Hematopoietic multipotent progenitor cell (in vitro differentiated cells): ENCODE results near the gene PLPP2. TPM values are rescaled to one million over a fixed set of nuclear protein-coding genes. Genes with fewer than 3 reads are reported as not detected.

ENCODE experiments used
- DNase-seq, 3 donors: peaks; one replicate each; pipeline ENCODE4 v3.0.0-alpha.2; 2011 to 2015; ENCODE audit warnings: low read depth in 2 of 3, low spot score in 2 of 3
- total RNA-seq: library from RNA; depleted of rRNA; stranded (reverse); fragments of >200 nt; gene quantifications from one replicate; pipeline ENCODE4 v1.2.3, GENCODE V29; 2012

Gene PLPP2
- total RNA-seq, 1 donor: 1.1 TPM

- no peak for DNase-seq
Measured at GRCh38 chr19:317710-318508, 26.7 kb upstream of the PLPP2 start.

GRCh38 chr19:315811-316210 is 24.6 kb upstream of the PLPP2 start:
- no peak for DNase-seq

- DNase-seq: no peak
Measured at GRCh38 chr19:313988-314815, 23.0 kb upstream of the PLPP2 start.

- DNase-seq: no peak
Measured at GRCh38 chr19:313169-313987, 22.2 kb upstream of the PLPP2 start.

- DNase-seq: no peak
Measured at GRCh38 chr19:311813-312261, 20.6 kb upstream of the PLPP2 start.

GRCh38 chr19:310781-311496 is 19.7 kb upstream of the PLPP2 start:
- DNase-seq: no peak

- no peak for DNase-seq
Measured at GRCh38 chr19:310141-310651, 19.0 kb upstream of the PLPP2 start.

GRCh38 chr19:309206-309565 is 18.0 kb upstream of the PLPP2 start:
- DNase-seq: no peak

- DNase-seq: no peak
Measured at GRCh38 chr19:308471-309205, 17.4 kb upstream of the PLPP2 start.

- DNase-seq: no peak
Measured at GRCh38 chr19:307793-308420, 16.7 kb upstream of the PLPP2 start.

GRCh38 chr19:307111-307531 is 15.9 kb upstream of the PLPP2 start:
- no peak for DNase-seq

- DNase-seq: no peak
Measured at GRCh38 chr19:306151-306900, 15.1 kb upstream of the PLPP2 start.

- no peak for DNase-seq
Measured at GRCh38 chr19:305240-306150, 14.3 kb upstream of the PLPP2 start.

GRCh38 chr19:296476-297225 is 5.4 kb upstream of the PLPP2 start:
- no peak for DNase-seq

- DNase-seq: no peak
Measured at GRCh38 chr19:295687-296370, 4.6 kb upstream of the PLPP2 start.
